ENCODE results near the gene FUT1. TPM values are rescaled to one million over a fixed set of nuclear protein-coding genes. Genes with fewer than 3 reads are reported as not detected.
A peak's percentile ranks its signal among the peaks of the same experiment; 100 is the strongest.
"Not testable (repeated sequence)": the region's sequence is repeated elsewhere in the genome, so short reads cannot be mapped to it uniquely, and the experiment has no call there.

FUT1 gene
- total RNA-seq, 1 donor from 2014 or later = 4.4 TPM

GRCh38 chr19:48719263-48720171, 32.9 kb downstream of the FUT1 start, which contains the start of gene MAMSTR:
TSS of gene MAMSTR (minus strand) at chr19:48719725. CDS start at chr19:48719031, 694 bp downstream.
- TF ChIP-seq, protein P1, sequence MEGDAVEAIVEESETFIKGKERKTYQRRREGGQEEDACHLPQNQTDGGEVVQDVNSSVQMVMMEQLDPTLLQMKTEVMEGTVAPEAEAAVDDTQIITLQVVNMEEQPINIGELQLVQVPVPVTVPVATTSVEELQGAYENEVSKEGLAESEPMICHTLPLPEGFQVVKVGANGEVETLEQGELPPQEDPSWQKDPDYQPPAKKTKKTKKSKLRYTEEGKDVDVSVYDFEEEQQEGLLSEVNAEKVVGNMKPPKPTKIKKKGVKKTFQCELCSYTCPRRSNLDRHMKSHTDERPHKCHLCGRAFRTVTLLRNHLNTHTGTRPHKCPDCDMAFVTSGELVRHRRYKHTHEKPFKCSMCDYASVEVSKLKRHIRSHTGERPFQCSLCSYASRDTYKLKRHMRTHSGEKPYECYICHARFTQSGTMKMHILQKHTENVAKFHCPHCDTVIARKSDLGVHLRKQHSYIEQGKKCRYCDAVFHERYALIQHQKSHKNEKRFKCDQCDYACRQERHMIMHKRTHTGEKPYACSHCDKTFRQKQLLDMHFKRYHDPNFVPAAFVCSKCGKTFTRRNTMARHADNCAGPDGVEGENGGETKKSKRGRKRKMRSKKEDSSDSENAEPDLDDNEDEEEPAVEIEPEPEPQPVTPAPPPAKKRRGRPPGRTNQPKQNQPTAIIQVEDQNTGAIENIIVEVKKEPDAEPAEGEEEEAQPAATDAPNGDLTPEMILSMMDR (IDR thresholded peaks at IDR 0.05; ENCODE audit: partially characterized antibody, unreplicated experiment) = no peak
- no peaks in the 10 kb centered on the region for H3K36me3 Mint-ChIP-seq (ENCODE audit: unreplicated experiment)
- H3K4me3 Mint-ChIP-seq (ENCODE audit: unreplicated experiment) = peak within 1 kb of the TSS; percentile 97
- peak within 1 kb of the TSS; percentile 95 for H3K27ac Mint-ChIP-seq (ENCODE audit: unreplicated experiment)
- H3K27me3 Mint-ChIP-seq (ENCODE audit: unreplicated experiment) = peaks cover 14% of the 10 kb centered on the region
- peaks cover 13% of the 10 kb centered on the region for H3K4me1 Mint-ChIP-seq (ENCODE audit: low read depth, unreplicated experiment)
- no peak for DNase-seq
- H3K9me3 Mint-ChIP-seq (ENCODE audit: unreplicated experiment) = peaks cover 5% of the 10 kb centered on the region

GRCh38 chr19:48718711-48719231, 33.7 kb downstream of the FUT1 start:
- TF ChIP-seq, protein P1 (IDR thresholded peaks at IDR 0.05; ENCODE audit: partially characterized antibody, unreplicated experiment) = no peak
- H3K4me3 Mint-ChIP-seq (ENCODE audit: unreplicated experiment) = peak overlapping the region; percentile 46
- peaks cover 14% of the 10 kb centered on the region for H3K27me3 Mint-ChIP-seq (ENCODE audit: unreplicated experiment)
- H3K4me1 Mint-ChIP-seq (ENCODE audit: low read depth, unreplicated experiment) = peaks cover 13% of the 10 kb centered on the region
- DNase-seq = no peak
- H3K36me3 Mint-ChIP-seq (ENCODE audit: unreplicated experiment) = no peaks in the 10 kb centered on the region
- H3K27ac Mint-ChIP-seq (ENCODE audit: unreplicated experiment) = peak overlapping the region; percentile 79
- peaks cover 8% of the 10 kb centered on the region for H3K9me3 Mint-ChIP-seq (ENCODE audit: unreplicated experiment)

DNA sequence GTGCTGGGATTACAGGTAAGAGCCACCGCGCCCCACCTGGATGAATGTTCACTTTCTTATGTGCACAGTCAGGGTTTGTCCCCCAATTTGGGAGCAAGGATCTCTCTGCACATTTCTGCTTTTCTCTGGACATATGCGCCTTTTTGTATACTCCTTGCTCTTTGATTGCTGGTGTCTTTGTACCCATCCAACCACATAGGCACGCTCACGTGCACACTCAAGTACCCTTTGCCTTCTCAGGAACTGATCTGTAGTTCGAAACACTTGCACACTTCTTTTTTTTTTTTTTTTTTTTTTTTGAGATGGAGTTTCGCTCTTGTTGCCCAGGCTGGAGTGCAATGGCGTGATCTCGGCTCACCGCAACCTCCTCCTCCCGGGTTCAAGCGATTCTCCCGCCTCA, 34.3 kb downstream of the FUT1 start:
- peaks cover 13% of the 10 kb centered on the region for H3K4me1 Mint-ChIP-seq (ENCODE audit: low read depth, unreplicated experiment)
- peaks cover 16% of the 10 kb centered on the region for H3K27me3 Mint-ChIP-seq (ENCODE audit: unreplicated experiment)
- not testable (repeated sequence) for H3K36me3 Mint-ChIP-seq (ENCODE audit: unreplicated experiment); H3K4me3 Mint-ChIP-seq (ENCODE audit: unreplicated experiment); H3K27ac Mint-ChIP-seq (ENCODE audit: unreplicated experiment); H3K9me3 Mint-ChIP-seq (ENCODE audit: unreplicated experiment); DNase-seq

GRCh38 chr19:48716562-48717291, 35.7 kb downstream of the FUT1 start:
- peak; percentile 52 for DNase-seq
- TF ChIP-seq, protein P1 (IDR thresholded peaks at IDR 0.05; ENCODE audit: partially characterized antibody, unreplicated experiment) = no peak
- Mint-ChIP-seq H3K4me1 (ENCODE audit: low read depth, unreplicated experiment) (peaks cover 13% of the 10 kb centered on the region), H3K36me3 (ENCODE audit: unreplicated experiment) (no peaks in the 10 kb centered on the region), H3K9me3 (ENCODE audit: unreplicated experiment) (peaks cover 5% of the 10 kb centered on the region), H3K4me3 (ENCODE audit: unreplicated experiment) (peak overlapping the region; percentile 55), H3K27me3 (ENCODE audit: unreplicated experiment) (peaks cover 18% of the 10 kb centered on the region), H3K27ac (ENCODE audit: unreplicated experiment) (peak overlapping the region; percentile 62)

DNA sequence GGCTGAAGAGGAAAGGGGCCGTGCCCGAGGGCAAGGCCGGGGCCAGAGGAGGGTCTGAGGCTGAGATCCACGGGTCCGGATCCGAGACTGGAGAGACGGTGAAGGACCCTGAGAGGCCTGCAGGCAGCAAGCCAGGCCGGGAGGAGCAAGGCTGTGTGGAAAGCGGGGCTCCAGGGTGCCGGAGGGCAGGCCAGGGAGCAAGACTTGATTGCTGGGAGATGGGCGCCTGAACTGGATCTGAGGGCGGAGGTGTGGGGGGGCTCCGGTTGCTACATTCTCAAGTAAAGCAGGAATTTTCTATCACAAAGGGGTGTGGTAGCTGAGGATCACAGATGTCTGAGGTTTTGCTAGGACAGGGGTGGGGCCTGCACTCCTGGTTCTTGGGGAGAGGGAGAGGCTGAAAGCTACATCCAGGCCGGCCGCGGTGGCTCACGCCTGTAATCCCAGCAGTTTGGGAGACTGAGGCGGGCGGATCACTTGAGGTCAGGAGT, 36.7 kb downstream of the FUT1 start:
- Mint-ChIP-seq H3K4me3 (ENCODE audit: unreplicated experiment) (no peak overlapping the region), H3K27me3 (ENCODE audit: unreplicated experiment) (peaks cover 18% of the 10 kb centered on the region), H3K9me3 (ENCODE audit: unreplicated experiment) (peaks cover 5% of the 10 kb centered on the region), H3K36me3 (ENCODE audit: unreplicated experiment) (no peaks in the 10 kb centered on the region), H3K27ac (ENCODE audit: unreplicated experiment) (no peak overlapping the region), H3K4me1 (ENCODE audit: low read depth, unreplicated experiment) (peaks cover 13% of the 10 kb centered on the region)
- TF ChIP-seq, protein P1 (IDR thresholded peaks at IDR 0.05; ENCODE audit: partially characterized antibody, unreplicated experiment) = no peak
- no peak for DNase-seq
